HCT116 (cell line): ENCODE data around the gene AGK. TPM values are rescaled to one million over a fixed set of nuclear protein-coding genes. Genes with fewer than 3 reads are reported as not detected.

Experiments
- ATAC-seq: fragments of 200-7000 bp; cut with Tn5 transposase; 2 replicates; pipeline ENCODE4 v1.9.1; 2020; ENCODE audit warnings: mild to moderate bottlenecking, moderate library complexity
- BruUV-seq: library from RNA; stranded (reverse); fragments of 400-500 nt; replicated peaks from 2 replicates; lab custom pipeline; 2021; lab: Mats Ljungman, UMichigan
- CTCF ChIA-PET: fragments of 300-600 bp; sonication (Branson Sonifier 250); formaldehyde crosslinking; loops from one replicate; lab custom pipeline; 2021; ENCODE audit warnings: antibody characterized with exemption; lab: Charles Lee
- POLR2A ChIA-PET: fragments of 300-600, 350-600 bp; sonication (Branson Sonifier 250); formaldehyde crosslinking; loops from one replicate; lab custom pipeline; 2021; ENCODE audit warnings: antibody characterized with exemption; lab: Charles Lee
- RAD21 ChIA-PET, 2 experiments: fragments of 300-600 bp; sonication (Branson Sonifier 250); formaldehyde crosslinking; loops; one replicate each; lab custom pipeline; 2023; ENCODE audit warnings: low total read pairs in 2 of 2; ENCODE audit not compliant: uncharacterized antibody in 2 of 2, unreplicated experiment in 2 of 2, low non-redundant PET in 1 of 2; lab: Charles Lee
- DNase-seq: peaks from one replicate; pipeline ENCODE4 v3.0.0-alpha.2; 2010; ENCODE audit warnings: low read depth, low spot score
- H2AFZ ChIP-seq: fragments of 200-600 bp; shearing (Covaris generic), sonication (generic); 2 replicates; pipeline ENCODE4 v1.6.1; 2017; ENCODE audit warnings: low read depth, mixed run types, mixed read lengths, antibody characterized with exemption, low read length; ENCODE audit not compliant: poor library complexity, severe bottlenecking
- H3K27ac ChIP-seq: 2 replicates; pipeline ENCODE4 v1.5.1; 2012; ENCODE audit warnings: low read depth, low read length
- H3K27me3 ChIP-seq: fragments of 200-600 bp; sonication (generic); 2 replicates; pipeline ENCODE4 v1.6.1; 2016; ENCODE audit warnings: mixed run types, low read length, mixed read lengths; ENCODE audit not compliant: insufficient read depth
- H3K36me3 ChIP-seq, 2 experiments: fragments of 200-500 bp in 1 of 2; fragments of 200-600 bp in 1 of 2; sonication (Bioruptor generic) in 1 of 2; sonication (generic) in 1 of 2; 2 replicates each; pipeline versions ENCODE4 v1.5.1 to v1.6.1; 2014 to 2016; ENCODE audit warnings: low read length in 2 of 2, inconsistent platforms in 1 of 2, mixed read lengths in 1 of 2, mixed run types in 1 of 2; ENCODE audit not compliant: insufficient read depth in 2 of 2, control insufficient read depth in 1 of 2
- H3K4me1 ChIP-seq, 2 experiments: fragments of 200-600 bp in 1 of 2; sonication (generic) in 1 of 2; 2 replicates each; pipeline versions ENCODE4 v1.5.1 to v1.6.1; 2012 to 2017; ENCODE audit warnings: low read length in 2 of 2, inconsistent platforms in 1 of 2, mild to moderate bottlenecking in 1 of 2, mixed read lengths in 1 of 2, mixed run types in 1 of 2, moderate library complexity in 1 of 2; ENCODE audit not compliant: insufficient read depth in 2 of 2, control insufficient read depth in 1 of 2
- H3K4me2 ChIP-seq: fragments of 200-600 bp; sonication (generic); 2 replicates; pipeline ENCODE4 v1.6.1; 2017; ENCODE audit warnings: mixed run types, low read length, mixed read lengths
- H3K4me3 ChIP-seq, 2 experiments: fragments of 200-600 bp in 1 of 2; sonication (generic) in 1 of 2; replicated peaks in 1 of 2; 2 replicates each; pipeline ENCODE4 v1.5.1; 2011 to 2016; ENCODE audit warnings: low read length in 2 of 2, control low read depth in 1 of 2, low read depth in 1 of 2, mild to moderate bottlenecking in 1 of 2, mixed read lengths in 1 of 2, mixed run types in 1 of 2
- H3K79me2 ChIP-seq: fragments of 200-600 bp; sonication (generic); 2 replicates; pipeline ENCODE4 v1.6.1; 2017; ENCODE audit warnings: mild to moderate bottlenecking, mixed run types, low read length, moderate library complexity, mixed read lengths; ENCODE audit not compliant: insufficient read depth
- H3K9ac ChIP-seq: fragments of 200-600 bp; sonication (generic); 2 replicates; pipeline ENCODE4 v1.6.1; 2016; ENCODE audit warnings: low read length, mixed read lengths
- H3K9me2 ChIP-seq: fragments of 200-600 bp; sonication (generic), shearing (Covaris generic); 2 replicates; pipeline ENCODE4 v1.6.1; 2017; ENCODE audit warnings: mixed run types, mild to moderate bottlenecking, moderate library complexity; ENCODE audit not compliant: insufficient read depth
- H3K9me3 ChIP-seq, 2 experiments: fragments of 200-500 bp in 1 of 2; fragments of 200-600 bp in 1 of 2; sonication (Bioruptor generic) in 1 of 2; sonication (generic) in 1 of 2; 2 replicates each; pipeline ENCODE4 v1.6.1; 2014 to 2017; ENCODE audit warnings: low read length in 2 of 2, mixed read lengths in 2 of 2, inconsistent platforms in 1 of 2, low read depth in 1 of 2, mild to moderate bottlenecking in 1 of 2, mixed run types in 1 of 2, moderate library complexity in 1 of 2; ENCODE audit not compliant: control insufficient read depth in 1 of 2, insufficient read depth in 1 of 2
- H4K20me1 ChIP-seq: fragments of 200-600 bp; sonication (generic), shearing (Covaris generic); 2 replicates; pipeline ENCODE4 v1.6.1; 2017; ENCODE audit warnings: mixed run types, mild to moderate bottlenecking, moderate library complexity; ENCODE audit not compliant: insufficient read depth
- intact Hi-C: fragments of 100-400 bp; cut with micrococcal nuclease; formaldehyde crosslinking; loops from 2 replicates; pipeline ENCODE4 v1.10.0; 2022
- total RNA-seq: library from RNA; stranded (reverse); gene quantifications from one replicate; pipeline ENCODE4 v1.2.1, GENCODE V29; 2021; ENCODE audit not compliant: unreplicated experiment
- TF ChIP-seq, protein P1 (sequence below), 3 experiments: fragments of 200-600 bp in 1 of 3; sonication (generic) in 1 of 3; IDR thresholded peaks in 2 of 3; conservative IDR thresholded peaks in 1 of 3; 2 replicates each; pipeline ENCODE4 v1.5.1; 2012 to 2017; ENCODE audit warnings: low read depth in 2 of 3, low read length in 2 of 3, antibody characterized with exemption in 1 of 3, borderline replicate concordance in 1 of 3, control low read depth in 1 of 3, mild to moderate bottlenecking in 1 of 3, mixed read lengths in 1 of 3, mixed run types in 1 of 3, moderate library complexity in 1 of 3; ENCODE audit not compliant: insufficient read depth in 1 of 3
- TF ChIP-seq, protein P2 (sequence below): IDR thresholded peaks from 2 replicates; pipeline ENCODE4 v1.6.1; 2012

The AGK gene
- total RNA-seq, 1 experiment from 2014 or later: 36.3 TPM

DNA sequence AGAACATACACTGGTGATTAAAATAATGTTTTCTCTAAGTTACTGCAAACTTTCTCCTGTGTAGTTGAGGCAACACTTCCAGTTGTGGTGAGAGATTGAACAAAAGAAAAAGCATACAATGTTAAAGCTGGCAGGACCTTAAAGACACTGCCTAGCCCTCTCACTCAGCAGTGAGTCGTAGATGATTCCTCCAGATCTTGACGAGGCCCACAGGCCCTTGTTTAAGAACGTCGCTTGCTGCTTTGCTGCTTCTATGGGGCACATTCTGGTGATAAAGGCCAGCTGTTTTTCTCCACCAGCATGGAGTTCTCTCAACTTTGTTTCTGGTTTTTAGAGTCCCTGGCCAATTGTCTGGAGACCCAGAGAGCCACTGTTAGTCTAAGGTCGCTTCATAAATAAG, 153.5 kb downstream of the AGK start:
- DNase-seq: no peak
- POLR2A ChIA-PET: no interaction called here
- intact Hi-C loops: no loop called here

More for the DNA sequence above, 153.5 kb downstream of the AGK start:
- no peaks in the 10 kb centered on the region; the same call in 1 of the 2 replicates for H3K79me2 ChIP-seq
- peaks cover 8 to 10% of the 10 kb centered on the region in 2 experiments; a peak in 2 of 4 replicates for H3K4me1 ChIP-seq
- H3K4me3 ChIP-seq: no peak overlapping the region
- H3K9ac ChIP-seq: no peak overlapping the region
- H3K27me3 ChIP-seq: no peaks in the 10 kb centered on the region
- TF ChIP-seq, protein P1, sequence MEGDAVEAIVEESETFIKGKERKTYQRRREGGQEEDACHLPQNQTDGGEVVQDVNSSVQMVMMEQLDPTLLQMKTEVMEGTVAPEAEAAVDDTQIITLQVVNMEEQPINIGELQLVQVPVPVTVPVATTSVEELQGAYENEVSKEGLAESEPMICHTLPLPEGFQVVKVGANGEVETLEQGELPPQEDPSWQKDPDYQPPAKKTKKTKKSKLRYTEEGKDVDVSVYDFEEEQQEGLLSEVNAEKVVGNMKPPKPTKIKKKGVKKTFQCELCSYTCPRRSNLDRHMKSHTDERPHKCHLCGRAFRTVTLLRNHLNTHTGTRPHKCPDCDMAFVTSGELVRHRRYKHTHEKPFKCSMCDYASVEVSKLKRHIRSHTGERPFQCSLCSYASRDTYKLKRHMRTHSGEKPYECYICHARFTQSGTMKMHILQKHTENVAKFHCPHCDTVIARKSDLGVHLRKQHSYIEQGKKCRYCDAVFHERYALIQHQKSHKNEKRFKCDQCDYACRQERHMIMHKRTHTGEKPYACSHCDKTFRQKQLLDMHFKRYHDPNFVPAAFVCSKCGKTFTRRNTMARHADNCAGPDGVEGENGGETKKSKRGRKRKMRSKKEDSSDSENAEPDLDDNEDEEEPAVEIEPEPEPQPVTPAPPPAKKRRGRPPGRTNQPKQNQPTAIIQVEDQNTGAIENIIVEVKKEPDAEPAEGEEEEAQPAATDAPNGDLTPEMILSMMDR (IDR thresholded peaks at IDR 0.05 in 2 of 3, conservative IDR thresholded peaks at IDR 0.05 in 1 of 3; ENCODE audit: borderline replicate concordance in 1 of 3, insufficient read depth in 1 of 3, low read depth in 2 of 3, low read length in 2 of 3): no peak
- TF ChIP-seq, protein P2, sequence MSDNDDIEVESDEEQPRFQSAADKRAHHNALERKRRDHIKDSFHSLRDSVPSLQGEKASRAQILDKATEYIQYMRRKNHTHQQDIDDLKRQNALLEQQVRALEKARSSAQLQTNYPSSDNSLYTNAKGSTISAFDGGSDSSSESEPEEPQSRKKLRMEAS: no peak
- H3K9me2 ChIP-seq: no peaks in the 10 kb centered on the region
- RAD21 ChIA-PET: no interaction called here
- no peaks in the 10 kb centered on the region for H4K20me1 ChIP-seq
- H3K27ac ChIP-seq: no peak overlapping the region
- no peak for ATAC-seq
- no peak overlapping the region for H2AFZ ChIP-seq
- H3K4me2 ChIP-seq: no peak overlapping the region
- CTCF ChIA-PET: no interaction called here
- H3K36me3 ChIP-seq: no peaks in the 10 kb centered on the region
- BruUV-seq: no TSS peak
- H3K9me3 ChIP-seq: no peaks in the 10 kb centered on the region

Other genes starting within 250 kb of the AGK start
- gene DENND11, start 150.8 kb downstream of the AGK start, total RNA-seq: 23.4 TPM
- gene WEE2, start 156.9 kb downstream of the AGK start, total RNA-seq: not detected
- 171 TPM for gene SSBP1, start 186.9 kb downstream of the AGK start, total RNA-seq
- 1.4 TPM for gene TAS2R3, start 212.7 kb downstream of the AGK start, total RNA-seq
- gene TAS2R4, start 225.3 kb downstream of the AGK start, total RNA-seq: 1.2 TPM
- 1.7 TPM for gene TAS2R5, start 238.8 kb downstream of the AGK start, total RNA-seq